ENCODE data around the gene SLC6A20.

Gene SLC6A20

DNA sequence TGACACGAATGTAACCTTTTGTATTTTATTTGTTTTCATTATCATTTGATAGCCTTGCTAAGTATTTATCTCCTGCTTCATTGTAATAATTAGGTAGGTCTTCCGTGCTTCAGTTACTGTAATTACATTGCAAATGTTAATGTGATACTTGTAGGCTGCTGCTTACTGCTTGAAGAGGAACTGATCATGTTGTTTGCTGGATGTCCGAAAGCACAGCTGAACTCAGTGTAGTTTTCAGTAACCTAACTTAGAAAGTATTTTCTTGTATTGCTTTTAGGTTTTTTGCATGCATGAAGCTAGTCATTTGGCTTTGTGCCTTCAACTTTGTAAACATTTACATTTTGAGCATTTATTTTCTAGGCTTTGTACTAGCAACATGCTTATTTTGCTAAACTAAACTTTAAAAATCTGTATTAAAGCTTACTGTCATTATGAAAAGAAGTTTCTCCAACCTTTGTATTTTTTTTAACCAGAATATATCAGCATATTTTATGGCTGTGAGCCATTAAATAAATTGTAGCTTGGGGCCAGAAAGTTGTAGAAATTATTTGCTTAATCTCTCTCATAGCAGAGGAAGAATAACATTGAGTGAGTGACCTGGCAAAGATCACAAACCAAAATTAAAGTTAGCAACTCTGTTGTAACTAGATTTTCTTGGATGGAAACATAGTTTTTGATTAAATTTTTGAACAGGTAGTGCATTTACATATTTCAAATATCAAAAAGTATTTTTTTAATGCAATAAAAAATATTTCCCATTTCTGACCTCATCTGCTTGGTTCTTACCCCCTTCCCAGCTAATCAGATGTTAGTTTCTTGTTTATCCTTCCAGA lies 76.5 kb downstream of the SLC6A20 start:
- no peak for DNase-seq (ENCODE audit: low spot score)

DNA sequence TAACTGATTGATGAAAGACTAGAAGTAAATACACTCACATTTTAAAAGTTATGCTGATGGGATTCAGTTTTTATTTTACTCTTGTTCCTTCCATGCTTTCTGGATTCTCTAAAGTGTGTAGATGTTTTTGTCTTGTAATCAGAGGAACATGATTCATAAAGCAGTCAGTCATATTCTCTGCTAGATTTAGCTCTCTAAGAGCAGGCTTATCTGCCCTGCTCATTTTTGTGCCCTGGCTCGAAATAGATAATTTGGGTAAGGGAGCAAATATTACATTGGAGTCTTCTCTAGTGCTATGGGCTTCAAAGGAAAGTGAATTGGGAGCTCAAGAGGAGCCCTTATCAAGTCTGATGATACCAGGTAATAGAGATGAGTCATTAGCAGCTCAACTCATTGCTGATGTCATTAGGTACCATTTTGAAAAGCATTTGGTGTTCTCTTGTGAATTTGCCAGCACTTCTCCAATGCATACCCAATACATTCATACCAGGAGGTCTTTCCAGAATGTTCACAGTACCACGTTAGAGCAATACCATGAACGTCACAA lies 79.5 kb downstream of the SLC6A20 start:
- DNase-seq (ENCODE audit: low spot score) = no peak

DNA sequence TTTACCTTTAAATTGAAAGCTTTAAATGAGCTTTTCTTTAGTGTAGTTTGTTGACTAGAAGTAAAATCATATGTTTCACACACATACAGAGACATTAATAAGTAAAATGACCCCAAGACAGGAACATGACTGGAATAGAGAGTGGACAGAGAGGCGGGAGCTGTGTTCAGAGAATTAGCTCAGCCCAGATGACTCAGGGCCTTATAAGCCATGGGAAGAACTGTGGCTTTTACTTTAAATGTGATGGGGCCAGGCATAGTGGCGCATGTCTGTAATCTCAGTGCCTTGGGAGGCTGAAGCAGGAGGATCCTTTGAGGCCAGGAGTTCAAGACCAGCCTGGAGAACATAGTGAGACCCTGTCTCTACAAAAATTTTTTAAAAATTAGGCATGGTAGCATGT lies 80.4 kb downstream of the SLC6A20 start:
- DNase-seq (ENCODE audit: low spot score) = no peak

DNA sequence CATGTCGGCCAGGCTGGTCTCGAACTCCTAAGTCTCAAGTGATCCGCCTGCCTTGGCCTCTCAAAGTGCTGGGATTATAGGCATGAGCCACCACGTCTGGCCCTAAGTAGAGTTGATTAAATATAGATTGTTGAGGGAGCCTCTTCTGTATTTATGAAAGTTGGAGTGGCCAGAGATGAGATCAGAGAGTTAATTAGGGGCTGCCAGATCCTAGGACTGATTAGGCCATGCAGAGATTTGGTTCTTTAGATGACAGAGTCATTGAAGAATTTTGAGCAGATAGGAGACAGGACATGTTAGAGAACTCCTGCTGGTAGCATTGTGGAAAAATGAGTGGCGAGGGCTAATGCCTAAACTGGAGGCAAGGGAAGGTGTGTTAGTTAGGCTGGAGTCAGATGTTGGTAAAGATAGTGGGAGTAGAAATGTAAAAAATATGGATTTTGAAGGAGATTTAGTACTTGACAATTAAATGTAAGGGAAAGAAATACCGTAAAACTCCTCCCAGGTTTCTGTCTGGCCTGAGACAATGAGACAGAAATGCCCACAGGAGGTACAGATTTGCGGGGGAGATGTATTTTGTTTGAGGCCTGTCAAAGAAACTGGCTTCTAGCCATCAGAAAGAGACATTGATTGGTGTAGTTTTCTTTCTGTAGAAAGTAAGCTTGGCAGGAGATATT lies 83.8 kb downstream of the SLC6A20 start:
- DNase-seq (ENCODE audit: low spot score) = no peak

DNA sequence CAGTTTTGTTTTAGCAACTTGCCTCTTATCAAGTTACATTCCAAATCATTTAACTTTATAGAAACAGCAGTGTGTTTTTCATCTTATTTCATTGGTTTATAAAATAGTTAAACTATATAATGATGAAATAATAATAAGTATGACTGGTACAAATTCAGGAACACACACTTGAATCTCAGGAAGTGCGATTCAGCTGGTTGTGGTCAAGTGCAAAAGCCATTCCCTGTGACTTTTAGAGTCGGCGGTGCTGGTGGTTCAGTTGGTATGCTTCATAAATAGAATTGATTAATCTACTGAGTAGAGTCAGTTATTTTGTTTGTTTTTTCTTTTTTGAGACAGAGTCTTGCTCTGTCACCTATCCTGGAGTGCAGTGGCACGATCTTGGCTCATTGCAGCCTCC lies 84.4 kb downstream of the SLC6A20 start:
- DNase-seq (ENCODE audit: low spot score) = no peak

DNA sequence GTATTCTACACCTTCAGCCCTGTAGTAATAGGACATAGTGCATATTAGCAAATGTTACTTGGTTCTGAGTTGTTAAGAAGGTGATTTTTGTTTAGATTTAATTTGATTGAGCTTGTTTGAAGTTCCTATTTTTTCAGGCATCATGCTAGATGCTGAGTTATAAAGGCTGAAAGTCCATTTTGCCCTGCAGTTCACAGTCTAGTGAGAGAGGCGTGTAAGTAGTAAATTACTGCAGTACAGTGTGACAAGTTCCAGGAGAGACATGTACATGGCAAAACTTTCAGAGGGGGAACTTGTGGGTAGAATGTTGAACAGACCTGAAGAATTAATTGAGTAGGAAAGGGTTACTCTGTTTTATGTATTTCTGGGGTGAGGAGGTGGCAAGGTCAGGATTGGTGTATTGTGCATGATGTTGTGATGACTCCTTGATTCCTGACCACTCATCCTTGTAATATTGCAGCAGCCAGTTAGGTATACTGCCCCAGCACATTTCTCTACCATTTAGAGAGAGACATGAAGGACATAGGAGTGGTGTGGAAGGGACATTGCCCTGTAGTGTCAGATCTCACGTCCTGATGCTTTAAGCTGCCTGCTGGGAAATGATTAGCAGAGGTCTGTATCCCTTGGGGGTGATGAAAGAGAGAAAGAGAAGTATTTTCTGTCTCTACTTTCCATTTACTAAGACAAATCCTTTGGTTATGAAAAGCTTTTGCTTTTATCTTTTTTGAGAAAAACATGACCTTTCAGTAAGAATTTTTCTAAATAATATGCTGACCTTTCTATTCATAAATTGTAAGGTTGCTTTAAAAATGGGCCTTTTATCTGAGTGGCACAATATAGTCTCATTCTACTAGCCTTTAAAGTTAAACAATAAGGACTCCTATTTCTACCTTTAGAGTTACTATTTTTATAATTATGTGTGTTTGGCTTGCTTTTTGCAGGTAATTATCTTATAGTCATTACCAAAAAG lies 90.2 kb downstream of the SLC6A20 start:
- DNase-seq (ENCODE audit: low spot score) = no peak
